KOPT-K1 (cell line): ENCODE results near the gene PTBP1.

Source experiments
- H3K27ac ChIP-seq: fragments of 200-600 bp; sonication (generic); 2 replicates; pipeline ENCODE4 v1.5.1; 2016; ENCODE audit warnings: antibody characterized with exemption, mild to moderate bottlenecking, low read depth, low read length; ENCODE audit not compliant: poor library complexity, severe bottlenecking
- H3K36me3 ChIP-seq: fragments of 200-600 bp; sonication (generic); 2 replicates; pipeline ENCODE4 v1.5.1; 2017; ENCODE audit warnings: antibody characterized with exemption, mild to moderate bottlenecking, low read length, moderate library complexity; ENCODE audit not compliant: insufficient read depth
- H3K9me3 ChIP-seq: fragments of 200-600 bp; sonication (generic); 2 replicates; pipeline ENCODE4 v1.5.1; 2017; ENCODE audit warnings: antibody characterized with exemption, low read length, mild to moderate bottlenecking; ENCODE audit not compliant: insufficient read depth, poor library complexity, severe bottlenecking

The PTBP1 gene

DNA sequence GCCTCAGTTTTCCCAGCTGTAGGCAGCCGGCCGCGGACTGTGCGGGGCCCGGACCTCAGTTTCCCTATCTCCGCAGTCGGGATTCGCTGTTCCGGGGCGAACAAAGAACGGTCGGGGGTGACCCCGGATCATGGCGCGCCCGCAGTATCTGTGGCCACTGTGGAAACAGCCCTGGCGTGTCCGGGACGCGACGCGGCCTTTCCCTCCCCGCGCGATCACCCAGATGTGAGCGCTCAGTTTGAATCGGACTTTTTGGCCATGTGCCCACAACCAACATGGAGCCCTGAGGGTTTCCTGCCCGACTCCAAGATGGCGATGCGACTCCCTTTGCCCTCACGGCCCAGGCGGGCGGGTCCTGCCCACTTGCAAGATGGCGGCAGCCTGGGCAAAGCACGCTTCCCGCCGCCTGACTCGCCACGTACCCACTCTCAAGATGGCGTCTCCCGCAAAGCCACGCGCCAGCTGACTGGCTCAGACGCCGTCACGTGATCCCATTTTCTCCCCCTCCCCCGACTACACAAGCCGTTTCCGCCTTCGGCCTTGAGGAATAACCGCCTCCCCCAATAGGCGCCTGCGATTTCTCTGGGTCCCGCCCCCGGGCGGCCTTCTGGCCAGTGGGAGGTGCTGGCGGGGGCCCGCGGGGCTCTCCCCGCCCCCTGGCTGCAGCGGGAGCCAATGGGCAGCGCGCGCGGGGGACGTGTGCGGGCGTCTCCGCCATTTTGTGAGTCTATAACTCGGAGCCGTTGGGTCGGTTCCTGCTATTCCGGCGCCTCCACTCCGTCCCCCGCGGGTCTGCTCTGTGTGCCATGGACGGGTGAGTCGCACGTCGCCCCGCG is at the start of gene PTBP1:
Gene PTBP1, plus strand, starts transcription at position 761 of the 836 bp plus-strand sequence. Its CDS starts 46 bp downstream, at position 807.
- H3K36me3 ChIP-seq, result peaks cover 40% of the 10 kb centered on the region
- H3K9me3 ChIP-seq, result no peaks in the 10 kb centered on the region
- peak within 1 kb of the TSS; percentile 99 for H3K27ac ChIP-seq

DNA sequence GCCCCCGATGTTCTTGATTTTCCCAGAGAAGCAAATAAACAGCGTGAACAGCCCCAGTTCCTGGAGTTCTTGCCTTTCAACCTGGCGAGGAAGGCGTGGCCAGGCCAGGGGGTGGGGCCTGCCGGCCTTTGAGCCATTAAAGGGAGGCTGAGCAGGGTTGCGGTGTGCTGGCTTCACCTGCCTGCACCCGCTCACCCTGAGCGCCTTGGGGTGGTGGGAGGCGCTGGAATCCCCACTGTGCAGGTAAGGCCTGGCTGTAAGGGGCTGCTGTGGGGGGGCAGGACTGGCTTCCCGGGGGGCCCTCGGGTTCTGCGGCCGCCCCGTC is 49.0 kb upstream of the PTBP1 start:
- Histone ChIP-seq H3K36me3 (no peaks in the 10 kb centered on the region), H3K9me3 (peaks cover 18% of the 10 kb centered on the region), H3K27ac (no peak overlapping the region)

- H3K9me3 ChIP-seq, result peaks cover 18% of the 10 kb centered on the region
- no peaks in the 10 kb centered on the region for H3K36me3 ChIP-seq
- H3K27ac ChIP-seq, result no peak overlapping the region
These were observed 47.4 kb upstream of the PTBP1 start for GRCh38 chr19:749811-750210.

- no peaks in the 10 kb centered on the region for H3K36me3 ChIP-seq
- peaks cover 18% of the 10 kb centered on the region for H3K9me3 ChIP-seq
- H3K27ac ChIP-seq, result no peak within 1 kb of the TSS
These were observed 46.4 kb upstream of the PTBP1 start, which contains the start of gene MISP for GRCh38 chr19:750640-751423. Gene MISP (plus strand): TSS chr19:751112. CDS start chr19:756947, 5,835 bp downstream.

- Histone ChIP-seq H3K27ac (no peak overlapping the region), H3K9me3 (peaks cover 14% of the 10 kb centered on the region), H3K36me3 (no peaks in the 10 kb centered on the region)
These were observed 45.5 kb upstream of the PTBP1 start for GRCh38 chr19:751501-752341.

DNA sequence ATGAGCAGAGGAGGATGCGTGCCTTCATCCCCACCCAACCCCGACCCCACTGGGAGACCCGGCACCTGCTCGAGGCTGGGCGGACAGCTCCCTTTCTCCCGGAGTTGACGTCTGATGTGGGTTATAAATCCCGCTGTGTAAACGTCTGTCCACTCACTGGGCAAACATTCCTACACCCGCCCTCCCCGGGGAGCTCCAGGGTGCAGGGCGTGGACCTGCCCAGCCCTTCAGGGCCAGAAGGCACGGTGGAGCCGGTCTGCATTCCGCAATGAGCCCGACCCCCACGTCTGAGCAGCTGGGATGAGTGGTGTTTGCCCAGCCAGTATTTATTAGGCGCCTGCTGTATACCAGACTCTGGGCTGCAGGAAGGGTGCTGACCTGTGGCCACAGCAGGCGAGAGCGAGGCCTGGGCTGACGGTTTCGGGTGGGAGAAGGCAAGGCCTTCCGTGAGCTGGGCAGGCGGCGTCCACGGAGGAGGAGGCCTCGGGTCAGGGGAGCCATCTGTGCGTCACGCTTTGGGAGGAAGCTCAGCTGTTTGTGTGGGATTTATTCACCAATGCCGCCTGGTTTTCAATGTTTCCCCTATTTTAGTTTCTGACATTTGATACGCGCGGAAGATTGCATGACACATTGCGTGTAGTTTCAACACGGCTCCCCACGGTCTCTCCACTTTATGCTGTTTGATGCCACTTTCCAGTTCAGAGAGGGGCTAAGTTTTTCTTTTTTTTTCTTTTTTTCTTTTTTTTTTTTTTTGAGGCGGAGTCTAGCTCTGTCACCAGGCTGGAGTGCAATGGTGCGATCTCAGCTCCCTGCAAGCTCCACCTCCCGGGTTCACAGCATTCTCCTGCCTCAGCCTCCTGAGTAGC is 44.4 kb upstream of the PTBP1 start:
- peaks cover 11% of the 10 kb centered on the region for H3K9me3 ChIP-seq
- H3K27ac ChIP-seq, result no peak overlapping the region
- H3K36me3 ChIP-seq, result no peaks in the 10 kb centered on the region

DNA sequence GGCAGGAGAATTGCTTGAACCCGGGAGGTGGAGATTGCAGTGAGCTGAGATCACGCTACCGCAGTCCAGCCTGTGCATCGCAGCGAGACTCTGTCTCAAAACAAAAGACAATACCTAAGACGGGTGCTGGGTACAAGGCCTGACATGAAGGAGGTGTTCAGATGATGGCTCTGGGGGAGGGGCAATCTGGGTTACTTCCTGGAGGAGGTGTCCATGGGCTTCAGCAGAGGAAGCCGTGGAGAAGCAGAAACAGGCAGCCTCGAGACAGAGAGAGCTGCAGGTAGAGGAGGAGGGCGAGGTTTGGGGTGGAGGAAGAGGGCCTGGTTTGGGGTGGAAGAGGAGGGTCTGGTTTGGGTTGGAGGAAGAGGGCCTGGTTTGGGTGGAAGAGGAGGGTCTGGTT is 42.7 kb upstream of the PTBP1 start:
- no peaks in the 10 kb centered on the region for H3K36me3 ChIP-seq
- no peak overlapping the region for H3K27ac ChIP-seq
- peaks cover 19% of the 10 kb centered on the region for H3K9me3 ChIP-seq

- Histone ChIP-seq H3K9me3 (peaks cover 19% of the 10 kb centered on the region), H3K36me3 (no peaks in the 10 kb centered on the region), H3K27ac (no peak overlapping the region)
These were observed 42.2 kb upstream of the PTBP1 start for GRCh38 chr19:755063-755462.

DNA sequence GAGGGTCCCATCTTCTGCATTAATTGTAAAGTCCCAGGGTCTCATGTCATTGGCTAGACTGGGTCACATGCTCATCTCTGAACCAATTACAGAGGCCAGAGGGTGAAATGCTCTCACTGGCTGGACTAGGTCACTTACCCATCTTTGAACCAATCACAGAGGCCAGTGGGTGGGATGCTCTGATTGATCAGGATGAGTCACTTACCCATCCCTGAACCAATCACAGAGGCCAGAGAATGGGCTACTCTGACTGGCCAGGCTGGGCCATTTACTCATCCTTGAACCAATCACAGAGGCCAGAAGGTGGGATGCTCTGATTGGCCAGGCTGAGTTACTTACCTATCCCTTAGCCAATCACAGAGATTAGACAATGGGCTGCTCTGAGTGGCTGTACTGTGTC is 41.0 kb upstream of the PTBP1 start:
- peaks cover 19% of the 10 kb centered on the region for H3K9me3 ChIP-seq
- H3K27ac ChIP-seq, result no peak overlapping the region
- H3K36me3 ChIP-seq, result no peaks in the 10 kb centered on the region

DNA sequence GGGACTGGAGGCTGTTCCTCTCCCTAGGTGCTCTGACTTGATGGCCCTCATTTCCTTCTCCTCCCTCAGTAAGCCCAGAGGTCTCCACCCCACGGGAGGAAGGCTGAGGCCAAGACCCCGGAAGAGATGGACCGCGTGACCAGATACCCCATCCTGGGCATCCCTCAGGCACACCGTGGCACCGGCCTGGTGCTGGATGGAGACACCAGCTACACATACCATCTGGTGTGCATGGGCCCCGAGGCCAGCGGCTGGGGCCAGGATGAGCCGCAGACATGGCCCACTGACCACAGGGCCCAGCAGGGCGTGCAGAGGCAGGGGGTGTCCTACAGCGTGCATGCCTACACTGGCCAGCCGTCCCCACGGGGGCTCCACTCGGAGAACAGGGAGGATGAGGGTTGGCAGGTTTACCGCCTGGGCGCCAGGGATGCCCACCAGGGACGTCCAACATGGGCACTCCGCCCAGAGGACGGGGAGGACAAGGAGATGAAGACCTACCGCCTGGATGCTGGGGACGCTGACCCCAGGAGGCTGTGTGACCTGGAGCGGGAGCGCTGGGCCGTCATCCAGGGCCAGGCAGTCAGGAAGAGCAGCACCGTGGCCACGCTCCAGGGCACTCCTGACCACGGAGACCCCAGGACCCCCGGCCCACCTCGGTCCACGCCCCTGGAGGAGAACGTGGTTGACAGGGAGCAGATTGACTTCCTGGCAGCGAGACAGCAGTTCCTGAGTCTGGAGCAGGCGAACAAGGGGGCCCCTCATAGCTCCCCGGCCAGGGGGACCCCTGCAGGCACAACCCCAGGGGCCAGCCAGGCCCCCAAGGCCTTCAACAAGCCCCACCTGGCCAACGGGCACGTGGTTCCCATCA is 40.2 kb upstream of the PTBP1 start:
- H3K27ac ChIP-seq, result no peak overlapping the region
- no peaks in the 10 kb centered on the region for H3K36me3 ChIP-seq
- peaks cover 19% of the 10 kb centered on the region for H3K9me3 ChIP-seq

DNA sequence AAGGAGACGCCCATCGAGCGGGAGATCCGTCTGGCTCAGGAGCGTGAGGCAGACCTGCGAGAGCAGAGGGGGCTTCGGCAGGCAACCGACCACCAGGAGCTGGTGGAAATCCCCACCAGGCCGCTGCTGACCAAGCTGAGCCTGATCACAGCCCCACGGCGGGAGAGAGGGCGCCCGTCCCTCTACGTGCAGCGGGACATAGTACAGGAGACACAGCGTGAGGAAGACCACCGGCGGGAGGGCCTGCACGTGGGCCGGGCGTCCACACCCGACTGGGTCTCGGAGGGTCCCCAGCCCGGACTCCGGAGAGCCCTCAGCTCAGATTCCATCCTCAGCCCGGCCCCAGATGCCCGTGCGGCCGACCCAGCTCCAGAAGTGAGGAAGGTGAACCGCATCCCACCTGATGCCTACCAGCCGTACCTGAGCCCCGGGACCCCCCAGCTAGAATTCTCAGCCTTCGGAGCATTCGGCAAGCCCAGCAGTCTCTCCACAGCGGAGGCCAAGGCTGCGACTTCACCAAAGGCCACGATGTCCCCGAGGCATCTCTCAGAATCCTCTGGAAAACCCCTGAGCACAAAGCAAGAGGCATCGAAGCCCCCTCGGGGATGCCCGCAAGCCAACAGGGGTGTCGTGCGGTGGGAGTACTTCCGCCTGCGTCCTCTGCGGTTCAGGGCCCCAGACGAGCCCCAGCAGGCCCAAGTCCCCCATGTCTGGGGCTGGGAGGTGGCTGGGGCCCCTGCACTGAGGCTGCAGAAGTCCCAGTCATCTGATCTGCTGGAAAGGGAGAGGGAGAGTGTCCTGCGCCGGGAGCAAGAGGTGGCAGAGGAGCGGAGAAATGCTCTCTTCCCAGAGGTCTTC is 39.2 kb upstream of the PTBP1 start:
- Histone ChIP-seq H3K36me3 (no peaks in the 10 kb centered on the region), H3K9me3 (peaks cover 19% of the 10 kb centered on the region), H3K27ac (no peak overlapping the region)

- H3K9me3 ChIP-seq, result peaks cover 9% of the 10 kb centered on the region
- no peaks in the 10 kb centered on the region for H3K36me3 ChIP-seq
- no peak overlapping the region for H3K27ac ChIP-seq
These were observed 34.1 kb upstream of the PTBP1 start for GRCh38 chr19:763181-763580.

DNA sequence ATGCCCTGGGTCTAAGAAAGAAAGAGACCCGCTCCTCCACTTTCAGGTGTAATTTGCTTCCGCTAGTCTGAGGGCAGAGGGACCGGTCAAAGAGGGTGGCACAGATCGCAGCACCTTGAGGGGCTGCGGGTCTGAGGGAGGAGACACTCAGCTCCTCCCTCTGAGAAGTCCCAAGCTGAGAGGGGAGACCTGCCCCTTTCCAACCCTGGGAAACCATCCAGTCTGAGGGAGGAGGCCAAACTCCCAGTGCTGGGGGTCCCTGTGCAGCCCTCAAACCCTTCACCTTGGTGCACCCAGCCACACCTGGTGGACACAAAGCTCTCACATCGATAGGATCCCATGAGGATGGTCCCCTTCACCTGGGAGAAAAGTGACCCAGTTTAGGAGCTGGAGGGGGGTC is 33.4 kb upstream of the PTBP1 start:
- H3K36me3 ChIP-seq, result no peaks in the 10 kb centered on the region
- peaks cover 2% of the 10 kb centered on the region for H3K9me3 ChIP-seq
- no peak overlapping the region for H3K27ac ChIP-seq
